Fibroblast of lung (primary cell): ENCODE results near the gene ADRA1B. TPM values are rescaled to one million over a fixed set of nuclear protein-coding genes. Genes with fewer than 3 reads are reported as not detected.

Experiments
- DNase-seq, 2 donors: peaks; one replicate each; pipeline versions ENCODE4 v3.0.0 to v3.0.0-alpha.2; 2010; ENCODE audit warnings: low read depth in 2 of 2
- H2AFZ ChIP-seq: 2 replicates; pipeline ENCODE4 v1.5.1; 2012; ENCODE audit warnings: low read length, control low read depth, inconsistent platforms
- H3K27ac ChIP-seq: 2 replicates; pipeline ENCODE4 v1.5.1; 2011; ENCODE audit warnings: low read length, control low read depth; ENCODE audit not compliant: insufficient read depth
- H3K27me3 ChIP-seq: 2 replicates; pipeline ENCODE4 v1.5.1; 2011; ENCODE audit warnings: mild to moderate bottlenecking, low read length; ENCODE audit not compliant: control insufficient read depth, insufficient read depth
- H3K36me3 ChIP-seq: 2 replicates; pipeline ENCODE4 v1.5.1; 2011; ENCODE audit warnings: low read length; ENCODE audit not compliant: control insufficient read depth, insufficient read depth
- H3K4me1 ChIP-seq: 2 replicates; pipeline ENCODE4 v1.5.1; 2011; ENCODE audit warnings: low read length; ENCODE audit not compliant: control insufficient read depth, insufficient read depth; ENCODE audit errors: extremely low read depth
- H3K4me2 ChIP-seq: 2 replicates; pipeline ENCODE4 v1.5.1; 2011; ENCODE audit warnings: low read length, control low read depth; ENCODE audit not compliant: insufficient read depth; ENCODE audit errors: extremely low read depth
- H3K4me3 ChIP-seq, 4 experiments: fragments of 200-600 bp in 1 of 4; sonication (generic) in 1 of 4; replicated peaks in 1 of 4; 2 replicates each; pipeline ENCODE4 v1.5.1; 2011 to 2016; ENCODE audit warnings: low read length in 4 of 4, low read depth in 3 of 4, mild to moderate bottlenecking in 3 of 4, control low read depth in 2 of 4, inconsistent platforms in 1 of 4, mixed read lengths in 1 of 4; ENCODE audit not compliant: insufficient read depth in 1 of 4; ENCODE audit errors: control extremely low read depth in 1 of 4
- H3K79me2 ChIP-seq: 2 replicates; pipeline ENCODE4 v1.5.1; 2012; ENCODE audit warnings: mild to moderate bottlenecking, low read length, inconsistent platforms; ENCODE audit not compliant: control insufficient read depth, insufficient read depth
- H3K9ac ChIP-seq: 2 replicates; pipeline ENCODE4 v1.5.1; 2011; ENCODE audit warnings: mild to moderate bottlenecking, low read length, control low read depth; ENCODE audit not compliant: insufficient read depth
- H3K9me3 ChIP-seq: 2 replicates; pipeline ENCODE4 v1.5.1; 2012; ENCODE audit warnings: low read depth, low read length; ENCODE audit not compliant: control insufficient read depth, insufficient read depth
- H4K20me1 ChIP-seq: 2 replicates; pipeline ENCODE4 v1.5.1; 2011; ENCODE audit warnings: low read length; ENCODE audit not compliant: control insufficient read depth, insufficient read depth; ENCODE audit errors: extremely low read depth
- CTCF ChIP-seq, 2 donors: IDR thresholded peaks in 1 of 2; conservative IDR thresholded peaks in 1 of 2; 1 replicate in 1 of 2; 2 replicates in 1 of 2; pipeline ENCODE4 v1.5.1; 2011 to 2012; ENCODE audit warnings: low read length in 2 of 2, control low read depth in 1 of 2, inconsistent platforms in 1 of 2, low read depth in 1 of 2, mild to moderate bottlenecking in 1 of 2
- EZH2 ChIP-seq: IDR thresholded peaks from 2 replicates; pipeline ENCODE4 v1.5.1; 2012; ENCODE audit warnings: low read length, control low read depth, mild to moderate bottlenecking; ENCODE audit errors: missing control alignments
- polyA plus RNA-seq, 2 donors: library from polyadenylated mRNA; depleted of rRNA in 1 of 2; stranded (reverse) in 1 of 2; unstranded in 1 of 2; fragments of >200 nt; gene quantifications; 2 replicates each; pipeline ENCODE4 v1.2.1, GENCODE V29; 2011 to 2012; ENCODE audit warnings: missing spikeins in 1 of 2
- total RNA-seq: library from RNA; depleted of rRNA; stranded (reverse); fragments of >200 nt; gene quantifications from 2 replicates; pipeline ENCODE4 v1.2.1, GENCODE V29; 2014

ADRA1B gene
- total and polyA plus RNA-seq, 2 donors (not counting 1 experiment from before 2014, with no cell fraction given) = 0.99 to 1.7 TPM

- no peaks in the 10 kb centered on the region for H4K20me1 ChIP-seq
- H3K79me2 ChIP-seq = no peaks in the 10 kb centered on the region
- H3K9ac ChIP-seq = no peak overlapping the region
- no peak overlapping the region for H3K4me2 ChIP-seq
- H2AFZ ChIP-seq = no peak overlapping the region
- H3K36me3 ChIP-seq = no peaks in the 10 kb centered on the region
- no peak for DNase-seq
- H3K9me3 ChIP-seq = no peaks in the 10 kb centered on the region
- H3K27ac ChIP-seq = no peak overlapping the region
- H3K4me1 ChIP-seq = peaks cover 13% of the 10 kb centered on the region
- TF ChIP-seq CTCF (conservative IDR thresholded peaks at IDR 0.05 in 1 of 2, IDR thresholded peaks at IDR 0.05 in 1 of 2; ENCODE audit: low read depth in 1 of 2, low read length in 2 of 2) (no peak), EZH2 (no peak)
- no peak overlapping the region for H3K4me3 ChIP-seq
- H3K27me3 ChIP-seq = no peaks in the 10 kb centered on the region
Measured at GRCh38 chr5:159877016-159877415, 39.3 kb upstream of the ADRA1B start.

- H4K20me1 ChIP-seq = no peaks in the 10 kb centered on the region
- H3K36me3 ChIP-seq = no peaks in the 10 kb centered on the region
- TF ChIP-seq CTCF (conservative IDR thresholded peaks at IDR 0.05 in 1 of 2, IDR thresholded peaks at IDR 0.05 in 1 of 2; ENCODE audit: low read depth in 1 of 2, low read length in 2 of 2) (no peak), EZH2 (no peak)
- H3K27ac ChIP-seq = no peak overlapping the region
- DNase-seq = no peak
- H3K27me3 ChIP-seq = no peaks in the 10 kb centered on the region
- H3K4me3 ChIP-seq = no peak overlapping the region
- peaks cover 13% of the 10 kb centered on the region for H3K4me1 ChIP-seq
- no peak overlapping the region for H3K9ac ChIP-seq
- H3K4me2 ChIP-seq = no peak overlapping the region
- H3K79me2 ChIP-seq = no peaks in the 10 kb centered on the region
- peak overlapping the region; percentile 46 for H2AFZ ChIP-seq
- H3K9me3 ChIP-seq = no peaks in the 10 kb centered on the region
Measured at GRCh38 chr5:159877894-159878448, 38.3 kb upstream of the ADRA1B start.

GRCh38 chr5:159878988-159879471 is 37.3 kb upstream of the ADRA1B start:
- H3K4me3 ChIP-seq = no peak overlapping the region
- peak overlapping the region; percentile 46 for H3K27ac ChIP-seq
- H3K4me2 ChIP-seq = peak overlapping the region; percentile 73
- peak overlapping the region; percentile 66 for H2AFZ ChIP-seq
- DNase-seq = peak; percentile 80 to 87
- no peaks in the 10 kb centered on the region for H3K27me3 ChIP-seq
- no peaks in the 10 kb centered on the region for H3K79me2 ChIP-seq
- H3K4me1 ChIP-seq = peaks cover 11% of the 10 kb centered on the region
- TF ChIP-seq EZH2 = no peak
- TF ChIP-seq CTCF (conservative IDR thresholded peaks at IDR 0.05 in 1 of 2, IDR thresholded peaks at IDR 0.05 in 1 of 2; ENCODE audit: low read depth in 1 of 2, low read length in 2 of 2) = peak in 1 of 2 donors; percentile 2
- H3K9ac ChIP-seq = no peak overlapping the region
- no peaks in the 10 kb centered on the region for H3K9me3 ChIP-seq
- no peaks in the 10 kb centered on the region for H4K20me1 ChIP-seq
- H3K36me3 ChIP-seq = no peaks in the 10 kb centered on the region
